GM18519 (cell line): ENCODE results near the gene TMPRSS13.

Experiments
- ATAC-seq: cut with Tn5 transposase; IDR thresholded peaks from one replicate; pipeline ENCODE4 v1.9.1; 2021; ENCODE audit warnings: mild to moderate bottlenecking, moderate library complexity; ENCODE audit not compliant: unreplicated experiment, low FRiP score

Gene TMPRSS13

DNA sequence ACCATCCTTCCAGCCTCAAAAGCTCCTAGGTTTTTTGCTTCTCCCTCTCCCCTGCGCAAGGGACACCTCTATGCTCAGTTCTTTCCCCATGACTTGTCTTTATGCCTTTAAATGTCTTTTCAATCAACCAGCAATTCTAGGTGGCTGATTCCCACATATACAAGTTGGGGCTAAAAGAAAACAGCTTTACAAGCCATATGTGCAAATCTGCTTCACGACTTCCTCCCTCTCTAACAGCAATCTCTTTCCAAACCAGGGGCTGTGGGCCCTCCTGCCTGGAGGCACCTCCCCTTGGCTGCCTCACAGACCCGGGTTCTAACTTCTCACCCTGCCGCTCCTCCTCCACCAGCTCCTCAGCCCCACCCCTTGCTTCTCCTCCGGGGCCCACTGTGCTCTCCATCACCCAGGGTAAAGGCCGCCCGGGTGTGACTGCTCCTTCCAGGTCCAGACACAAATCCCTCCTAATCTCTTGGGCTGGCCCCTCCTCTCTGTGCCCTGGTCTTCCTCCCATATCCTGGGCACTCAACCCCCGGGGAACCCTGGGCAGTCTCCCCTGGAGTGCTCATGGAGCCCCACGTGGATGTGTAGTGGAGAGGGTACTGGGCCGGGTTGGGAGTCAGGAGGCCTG lies 14.1 kb downstream of the TMPRSS13 start:
- ATAC-seq: no peak

DNA sequence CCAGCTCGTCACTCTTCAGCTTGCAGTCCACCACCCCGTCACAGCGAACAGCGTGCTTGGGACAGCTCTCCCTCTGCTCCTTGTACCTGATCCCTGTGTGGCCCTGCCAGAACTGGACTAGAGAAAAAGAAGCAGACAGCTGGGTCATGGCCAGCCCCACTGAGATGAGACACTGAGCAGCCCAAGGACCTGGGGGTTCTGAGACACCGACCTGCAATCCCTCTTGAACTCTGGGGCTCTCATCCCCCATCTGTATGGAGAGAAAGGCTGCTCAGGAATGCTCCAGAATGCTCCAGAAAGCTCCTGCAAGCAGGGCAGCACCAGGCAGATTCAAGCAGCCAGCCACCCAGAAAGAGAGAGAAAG lies 14.8 kb downstream of the TMPRSS13 start:
- no peak for ATAC-seq

DNA sequence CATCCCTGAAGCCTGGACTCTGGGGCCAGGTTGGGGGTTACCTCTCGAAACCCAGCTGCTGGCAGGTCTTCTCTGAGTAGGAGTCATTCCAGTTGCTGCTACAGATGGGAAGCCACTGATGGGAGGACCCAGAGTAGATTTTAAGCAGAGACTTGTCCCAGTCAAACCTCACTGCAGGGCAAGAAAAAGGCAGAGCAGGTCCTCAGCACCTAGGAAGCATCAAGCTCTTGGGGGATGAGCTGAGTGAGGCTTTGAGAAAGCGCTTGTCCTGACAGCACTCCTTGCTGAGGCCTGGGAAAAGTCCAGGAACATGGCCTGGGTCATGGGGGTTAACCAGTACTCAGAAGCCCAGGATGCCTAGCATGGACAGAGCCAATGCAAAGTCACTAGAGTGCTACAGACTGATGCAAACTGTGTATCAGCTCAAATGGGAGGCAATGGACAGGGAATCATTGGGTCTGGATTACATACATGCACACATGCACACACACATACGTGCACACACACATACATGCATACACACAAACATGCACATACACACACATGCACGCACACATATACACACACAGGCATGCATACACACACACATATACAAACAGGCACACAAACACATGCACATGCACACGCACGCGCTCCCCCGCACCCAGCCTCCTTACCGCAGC lies 15.3 kb downstream of the TMPRSS13 start:
- no peak for ATAC-seq

DNA sequence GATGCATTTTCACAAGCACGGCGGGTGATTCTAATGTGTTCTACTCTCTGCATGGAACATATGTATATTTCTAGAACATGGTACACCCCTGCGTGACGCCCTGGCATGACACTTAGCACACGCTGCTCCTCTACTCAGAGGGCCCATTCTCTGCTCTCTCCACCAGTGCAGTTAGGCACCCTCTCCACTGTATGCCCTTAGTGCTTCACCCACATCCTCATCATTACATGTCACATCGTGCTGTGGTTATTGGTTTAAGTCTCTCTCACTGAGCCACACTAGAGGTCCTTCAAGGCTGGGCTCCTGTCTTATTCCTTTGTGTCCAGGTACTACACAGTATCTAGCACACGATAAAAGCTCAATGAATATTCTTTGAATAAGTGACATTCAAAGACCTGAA lies 16.7 kb downstream of the TMPRSS13 start:
- ATAC-seq: no peak

DNA sequence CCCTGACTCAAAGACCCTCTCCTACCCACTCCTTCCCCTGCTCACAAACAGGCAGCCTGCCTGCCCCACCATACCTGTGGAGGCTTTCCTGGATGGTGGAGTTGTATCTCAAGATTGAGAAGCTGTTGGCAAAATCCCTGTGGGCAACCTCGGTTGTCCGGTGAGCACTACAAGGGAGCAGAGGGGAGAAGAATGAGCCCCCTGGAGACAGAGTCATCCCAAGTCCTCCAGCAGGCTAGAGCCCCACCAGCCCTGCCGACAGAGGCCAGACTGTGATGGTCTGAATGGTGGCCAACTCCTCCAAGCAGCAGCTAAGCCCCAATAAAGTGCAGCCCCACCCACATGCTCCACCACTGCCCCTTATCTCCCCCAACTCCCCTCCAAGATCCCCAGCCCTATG lies 17.5 kb downstream of the TMPRSS13 start:
- no peak for ATAC-seq

DNA sequence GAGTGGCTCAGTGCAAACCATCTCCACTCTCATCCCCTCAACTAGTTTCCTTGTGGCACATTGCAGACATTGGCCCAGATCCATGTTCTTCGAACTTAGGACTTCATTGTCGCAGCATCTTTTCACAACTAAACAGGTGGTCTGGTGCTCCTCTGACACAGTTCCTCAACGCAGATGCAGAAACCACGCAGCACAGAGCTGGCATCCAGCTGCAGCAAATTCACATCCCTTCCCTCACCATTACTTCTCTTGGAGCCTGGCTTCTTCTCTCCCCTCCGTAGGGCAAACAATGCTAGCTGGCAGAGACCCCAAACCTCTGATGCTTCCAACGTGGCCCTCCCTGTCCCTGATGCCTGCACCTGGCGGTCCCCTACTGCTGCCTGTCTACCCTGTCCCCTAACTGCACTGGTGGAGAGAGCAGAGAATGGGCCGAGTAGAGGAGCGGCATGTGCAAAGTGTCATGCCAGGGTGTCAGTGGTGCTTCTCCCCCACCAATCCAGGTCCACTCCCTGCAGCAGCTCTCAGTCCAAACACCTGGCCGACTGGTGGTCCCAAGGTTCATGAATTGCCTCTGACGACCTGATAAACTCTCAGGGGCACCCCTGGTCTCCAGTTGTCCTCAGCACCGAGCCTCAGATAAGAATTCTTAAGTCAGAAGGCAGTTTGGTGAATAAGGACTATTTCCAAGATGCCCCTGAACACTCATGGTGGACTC lies 18.1 kb downstream of the TMPRSS13 start:
- ATAC-seq: no peak

DNA sequence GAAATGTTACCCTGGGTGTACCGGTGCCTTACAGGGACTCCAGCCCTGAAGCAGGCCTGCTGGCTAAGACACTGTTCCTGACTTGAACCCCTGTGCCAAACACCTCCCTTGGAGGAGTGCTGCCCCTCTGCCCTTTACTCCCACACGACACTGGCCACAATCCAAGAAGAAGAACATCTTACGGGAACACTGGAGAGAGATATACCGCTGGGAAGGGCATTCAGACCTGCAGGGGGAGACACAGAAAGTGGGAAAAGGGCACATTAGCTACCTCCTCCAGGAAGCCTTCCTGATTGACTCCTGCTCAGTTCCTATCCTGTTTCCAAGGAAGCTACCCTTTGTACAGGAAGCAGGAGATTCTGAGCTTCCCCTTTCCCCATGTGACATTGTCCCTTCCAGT lies 18.7 kb downstream of the TMPRSS13 start:
- no peak for ATAC-seq

DNA sequence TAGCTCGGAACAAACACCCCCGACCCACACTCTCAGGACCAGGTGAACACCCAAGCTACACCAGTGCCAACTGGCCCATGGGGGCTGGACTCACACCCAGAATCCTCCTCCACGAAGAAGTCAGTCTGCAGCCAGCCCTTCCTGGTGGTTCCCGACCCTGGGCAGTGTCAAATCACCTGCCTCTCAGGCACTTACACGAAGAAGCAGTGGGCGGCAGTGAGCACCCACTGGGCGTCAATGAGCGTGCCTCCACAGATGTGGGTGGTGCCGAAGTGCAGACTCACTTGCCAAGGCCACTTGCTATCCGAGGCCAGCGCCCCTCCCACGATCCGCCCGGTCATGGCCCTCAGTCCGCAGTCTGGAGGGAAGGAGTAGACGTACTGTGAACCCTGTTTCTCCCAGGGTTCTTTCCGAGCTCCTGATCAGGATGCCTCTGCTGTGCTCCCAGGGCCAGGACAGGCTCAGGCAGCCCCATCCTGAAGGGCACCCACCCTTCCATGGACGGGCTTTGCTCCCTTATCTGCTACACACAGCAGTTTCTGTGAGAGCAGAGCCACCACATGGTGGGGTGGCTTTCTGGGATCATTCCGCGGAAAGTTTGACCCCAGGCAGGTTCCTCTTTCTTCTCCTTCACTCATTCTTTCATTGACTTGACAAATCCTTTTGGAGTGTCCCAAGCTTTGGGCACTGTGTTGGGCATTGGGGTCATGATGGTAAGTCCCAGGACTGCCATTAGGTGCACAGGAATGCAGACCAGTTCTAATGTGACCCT lies 19.4 kb downstream of the TMPRSS13 start:
- no peak for ATAC-seq

DNA sequence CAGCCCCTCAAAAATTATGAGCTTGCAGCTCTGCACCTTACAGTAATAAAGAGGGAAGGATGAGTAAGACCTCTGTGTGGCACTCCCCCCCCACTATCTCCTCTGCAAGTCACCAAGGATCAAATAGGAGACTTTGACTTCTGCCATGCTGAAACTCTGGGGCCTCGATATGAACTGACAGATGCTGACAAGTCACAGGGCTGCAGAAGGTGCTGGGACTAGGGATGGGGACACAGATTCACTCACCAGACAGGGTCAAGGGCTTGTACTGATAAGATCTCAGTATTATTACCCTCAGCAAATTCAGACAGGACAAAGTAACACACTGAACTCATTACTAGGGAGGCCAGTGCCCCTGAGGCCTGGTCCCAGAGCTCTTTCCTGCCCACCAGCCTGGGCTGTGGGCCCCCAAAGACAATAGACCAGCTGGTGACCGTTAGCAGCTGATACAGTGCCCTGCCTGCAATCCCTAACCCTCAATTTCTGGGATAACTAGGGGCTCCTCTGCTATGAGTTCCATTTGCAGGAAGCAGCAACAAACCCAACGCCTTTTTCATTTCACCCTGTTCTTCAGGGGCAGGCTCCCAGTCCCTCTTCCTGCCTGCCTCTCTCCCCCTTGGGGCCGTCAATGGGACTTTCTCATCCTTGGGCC lies 20.1 kb downstream of the TMPRSS13 start:
- no peak for ATAC-seq

DNA sequence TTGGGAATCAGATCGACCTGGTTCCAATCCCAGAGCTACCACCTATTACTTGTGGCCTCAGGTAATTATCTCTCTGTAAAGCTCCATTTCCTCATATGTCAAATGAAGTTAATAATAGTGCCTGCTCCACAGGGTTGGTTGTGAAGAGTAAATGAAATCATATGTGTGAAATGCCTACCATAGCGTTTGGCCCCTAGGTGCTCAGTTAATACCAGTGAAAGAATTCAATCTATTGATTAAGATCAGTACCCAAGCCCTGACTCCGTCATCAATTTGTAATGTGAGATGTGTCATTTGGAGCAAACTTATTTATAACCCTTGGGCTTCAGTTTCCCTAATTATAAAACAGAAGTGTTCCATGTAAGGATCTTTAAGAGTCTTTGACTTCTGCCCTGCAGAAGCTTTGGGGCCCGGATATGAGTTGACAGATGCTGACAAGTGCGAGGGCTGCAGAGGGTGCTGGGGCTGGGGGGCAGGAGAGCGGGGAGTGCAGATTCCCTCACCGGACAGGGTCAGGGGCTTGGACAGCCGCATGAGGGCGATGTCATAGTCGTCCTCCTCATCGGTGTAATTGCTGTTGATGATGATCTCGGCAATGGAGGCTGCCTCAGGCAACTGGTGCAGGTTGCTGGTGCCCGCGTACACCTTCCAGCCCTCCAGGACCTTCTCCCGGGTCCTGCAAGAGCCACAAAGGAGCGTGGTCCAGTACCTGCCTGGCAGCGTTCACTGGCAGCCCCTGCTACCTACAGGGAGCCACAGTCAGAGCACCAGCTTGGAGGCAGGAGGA lies 20.9 kb downstream of the TMPRSS13 start:
- ATAC-seq: no peak

DNA sequence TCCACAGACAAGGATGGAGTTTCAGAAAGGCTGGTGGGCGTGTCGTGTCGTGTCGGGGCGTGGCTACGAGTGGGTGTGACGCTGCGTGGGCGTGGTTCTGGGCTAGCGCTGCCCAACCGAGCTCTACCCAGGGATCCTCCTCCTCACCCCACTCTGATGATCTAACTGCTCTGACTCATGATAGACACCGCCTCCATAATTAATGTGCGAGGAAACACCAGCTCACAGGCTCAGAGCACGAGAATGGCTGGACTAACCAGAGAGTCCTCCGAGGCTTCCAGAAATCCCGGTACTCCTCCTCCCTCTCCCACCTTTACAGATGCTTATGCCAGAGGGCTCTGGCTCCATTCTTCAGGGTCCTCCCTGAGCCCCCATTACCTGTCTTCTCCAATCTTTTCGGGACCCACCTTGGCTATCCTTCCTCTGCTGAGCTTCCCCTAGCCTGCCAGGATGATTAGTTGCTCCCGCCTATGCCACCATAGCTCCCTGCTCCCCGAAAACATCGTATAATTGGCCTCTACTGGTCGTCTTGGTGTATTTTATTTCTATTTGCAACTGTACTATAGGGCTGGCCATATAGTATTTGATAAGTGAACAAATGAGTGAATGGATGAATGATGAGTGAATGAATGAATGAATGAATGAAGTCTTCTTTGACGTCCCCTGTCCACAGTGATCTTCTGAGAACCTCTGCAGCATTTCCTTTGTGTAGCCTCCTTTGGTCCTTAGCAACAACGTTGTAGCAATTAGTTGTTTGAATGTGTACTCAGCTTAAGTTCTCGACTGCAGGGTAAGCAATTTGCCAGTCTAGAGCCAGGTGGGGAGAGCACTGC lies 21.7 kb downstream of the TMPRSS13 start:
- no peak for ATAC-seq

DNA sequence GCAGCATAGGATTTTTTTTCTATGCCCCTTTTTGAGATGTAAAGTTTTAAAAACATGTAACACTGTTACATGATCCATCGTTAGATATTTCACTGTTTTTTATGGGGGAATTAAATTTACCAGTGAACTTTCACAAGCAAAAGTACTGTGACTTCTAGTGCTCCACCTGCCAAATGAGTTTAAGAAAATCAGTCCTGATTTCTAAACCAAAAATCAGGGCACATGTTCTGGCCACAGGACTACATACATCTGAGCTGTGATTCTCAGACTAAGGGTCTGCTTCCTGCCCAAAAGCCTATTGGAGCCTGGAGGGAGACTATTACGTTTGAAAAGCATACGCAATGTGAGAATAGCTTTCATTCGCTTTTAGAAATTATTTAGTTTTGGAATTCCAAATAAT lies 22.5 kb downstream of the TMPRSS13 start:
- ATAC-seq: no peak

DNA sequence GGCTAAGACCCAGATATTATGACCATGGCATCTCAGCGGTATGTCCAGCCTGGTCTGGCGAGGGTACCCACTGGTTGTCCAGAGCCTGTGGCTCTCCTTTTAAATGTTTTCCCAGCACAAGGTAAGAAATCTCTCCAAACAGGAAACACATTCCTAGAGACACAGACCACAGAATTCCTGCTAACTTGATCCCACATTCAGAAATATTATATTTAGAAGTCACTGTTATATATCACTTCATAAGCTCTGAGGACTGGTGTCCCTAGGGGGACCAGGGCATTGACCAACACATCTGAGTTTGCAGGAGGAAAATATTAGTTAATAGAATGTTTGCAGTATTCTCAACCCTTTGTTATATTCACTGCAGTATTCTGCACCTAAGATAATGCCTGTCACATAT lies 23.1 kb downstream of the TMPRSS13 start:
- no peak for ATAC-seq

DNA sequence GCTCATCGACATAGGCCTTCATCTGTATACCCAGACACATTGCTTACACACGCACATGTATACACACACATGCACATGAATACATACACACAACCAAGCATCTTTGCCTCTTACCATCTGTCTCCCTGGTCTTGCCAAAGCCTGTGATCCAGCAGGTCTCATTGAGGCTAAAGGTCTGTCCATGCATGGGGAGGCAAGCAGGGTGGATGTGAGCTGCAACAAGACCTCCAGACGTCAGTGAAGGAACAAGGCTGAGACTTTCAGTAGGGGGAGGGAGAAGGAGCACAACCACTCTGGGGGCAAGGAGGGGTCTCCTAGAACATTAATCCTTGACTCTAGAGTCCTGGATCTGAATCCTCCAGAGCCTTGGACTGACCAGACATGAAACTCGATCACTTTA lies 23.7 kb downstream of the TMPRSS13 start:
- no peak for ATAC-seq

DNA sequence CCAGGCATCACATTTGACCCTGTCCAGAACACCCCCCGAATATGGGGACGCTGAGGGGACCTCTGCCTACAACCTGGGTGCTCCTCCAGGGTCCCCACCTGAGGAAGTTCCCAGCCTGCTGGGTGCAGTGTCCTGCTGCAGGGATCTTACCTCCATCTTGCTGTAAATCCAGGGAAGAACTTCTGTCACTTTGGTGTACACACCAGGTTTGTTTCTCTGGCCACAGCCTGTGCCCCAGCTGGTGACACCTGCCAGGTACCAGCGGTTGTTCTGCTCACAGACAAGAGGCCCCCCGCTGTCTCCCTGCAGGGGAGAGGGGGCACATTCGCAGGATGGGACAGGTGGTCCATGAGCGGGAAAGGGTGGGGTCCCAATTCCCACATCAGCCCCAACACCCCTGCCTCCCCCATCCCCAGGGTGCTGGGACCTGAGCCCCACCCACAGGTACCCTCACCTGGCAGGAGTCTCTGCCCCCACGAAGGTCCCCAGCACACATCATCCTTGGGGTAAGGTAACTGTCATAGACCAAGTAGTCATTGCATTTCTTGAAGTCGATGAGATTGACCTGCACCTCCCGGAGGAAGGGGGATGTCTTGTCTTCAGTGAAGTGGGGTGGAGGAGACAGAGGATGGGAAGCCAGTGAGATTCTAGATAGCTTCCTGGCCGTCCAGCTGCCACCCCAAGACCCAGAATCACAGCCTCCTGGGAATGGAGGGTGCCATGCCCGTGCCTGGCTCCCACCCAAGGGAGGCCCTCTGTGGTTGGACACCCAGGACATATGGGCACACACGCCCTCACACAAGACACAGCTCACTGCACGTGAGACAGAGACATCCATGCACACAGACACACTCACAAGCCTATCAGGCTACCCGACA lies 25.5 kb downstream of the TMPRSS13 start:
- ATAC-seq: no peak

DNA sequence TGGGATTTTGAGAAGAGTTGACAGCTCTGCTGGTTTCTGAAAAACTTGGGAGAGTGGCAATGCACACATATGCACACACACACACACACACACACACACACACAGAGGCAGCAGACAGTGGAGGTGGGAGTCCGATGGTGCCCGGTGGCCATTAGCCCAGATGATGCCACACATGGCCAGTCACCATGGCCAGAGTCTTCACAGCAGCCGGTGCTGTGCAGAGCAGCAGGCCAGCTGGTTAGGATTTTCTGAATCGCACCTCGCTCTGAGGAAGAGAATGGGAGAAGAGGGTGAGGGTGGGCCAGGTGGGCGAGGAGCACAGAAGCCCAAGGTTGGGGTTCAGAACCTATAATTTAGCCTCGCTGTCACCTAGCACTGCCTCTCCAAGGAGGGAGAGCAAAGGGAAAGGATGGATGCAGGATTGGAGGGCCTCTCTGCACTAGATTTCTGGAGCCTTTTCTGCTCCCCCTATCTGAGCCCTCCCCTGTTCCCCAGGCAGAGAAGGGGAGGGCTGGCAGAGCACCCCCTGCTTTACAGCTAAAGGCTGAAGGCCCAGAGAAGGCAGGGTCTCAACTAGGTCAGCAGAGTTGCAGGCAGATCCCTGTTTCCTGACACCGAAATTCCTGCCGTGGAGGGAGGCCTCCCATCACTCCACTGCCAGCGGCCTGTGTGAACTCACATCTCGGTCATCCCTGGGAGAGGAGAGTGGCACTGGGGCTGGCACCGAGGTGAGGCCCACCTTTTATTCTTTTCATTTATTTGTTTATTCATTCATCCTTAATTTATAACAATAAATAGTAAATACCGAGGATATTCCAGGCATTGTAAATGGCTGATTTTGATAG lies 27.0 kb downstream of the TMPRSS13 start:
- no peak for ATAC-seq

DNA sequence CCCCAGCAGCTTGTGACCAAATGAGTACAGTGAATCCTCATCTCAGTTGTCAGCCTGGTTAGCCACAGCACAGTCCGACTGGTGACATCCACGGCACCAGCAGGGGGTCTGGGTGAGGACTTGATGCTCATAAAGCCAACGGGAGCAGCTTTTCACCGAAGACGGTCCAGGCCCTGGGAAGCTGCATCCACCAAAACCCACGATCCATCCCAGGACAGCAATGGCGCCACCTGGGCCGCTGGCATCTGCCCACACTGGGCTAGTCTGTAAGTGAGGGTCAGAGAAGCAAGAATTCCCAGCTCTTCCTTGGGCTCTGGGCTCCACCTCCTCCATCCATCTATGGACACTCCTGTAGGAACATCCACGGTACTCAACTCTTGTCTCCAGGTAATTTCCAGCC lies 27.6 kb downstream of the TMPRSS13 start:
- no peak for ATAC-seq
